HepG2 (cell line): ENCODE results near the gene CHD2. TPM values are rescaled to one million over a fixed set of nuclear protein-coding genes. Genes with fewer than 3 reads are reported as not detected.
A peak's percentile ranks its signal among the peaks of the same experiment; 100 is the strongest.

Experiments
- ATAC-seq: fragments of 200-7000 bp; cut with Tn5 transposase; 3 replicates; pipeline ENCODE4 v1.9.1; 2020; ENCODE audit warnings: mild to moderate bottlenecking, moderate library complexity
- BruUV-seq: library from RNA; stranded (reverse); fragments of 400-500 nt; replicated peaks from 2 replicates; lab custom pipeline; 2021; lab: Mats Ljungman, UMichigan
- CTCF ChIA-PET: fragments of 300-600 bp; formaldehyde crosslinking; extraction: SDS; loops from one replicate; lab custom pipeline; 2021; ENCODE audit warnings: low total read pairs, inconsistent platforms, low intra/inter-chr PET ratio; lab: Yijun Ruan, JAX
- POLR2A ChIA-PET: fragments of 350-600 bp; sonication (Branson Sonifier 250); formaldehyde crosslinking; loops from one replicate; lab custom pipeline; 2020; ENCODE audit warnings: antibody characterized with exemption, inconsistent platforms; lab: Yijun Ruan, JAX
- DNase-seq: peaks from one replicate; pipeline ENCODE4 v3.0.0-alpha.2; 2015; ENCODE audit warnings: low spot score
- FAIRE-seq: peaks from 3 replicates; lab custom pipeline; 2011; peaks lifted over from hg19 to GRCh38; lab: Jason Lieb, UNC
- H2AFZ ChIP-seq: one replicate; pipeline ENCODE4 v1.6.1; 2011; ENCODE audit warnings: low read length, inconsistent platforms
- H3K27ac ChIP-seq: fragments of 300-600 bp; 3 replicates; pipeline ENCODE4 v1.8.0; 2011; ENCODE audit warnings: mixed run types, mild to moderate bottlenecking, mixed read lengths, low read length, inconsistent platforms; ENCODE audit not compliant: insufficient read depth; ENCODE audit errors: extremely low read length
- H3K27me3 ChIP-seq, 2 experiments: fragments of 200-600 bp in 1 of 2; 2 replicates in 1 of 2; 3 replicates in 1 of 2; pipeline versions ENCODE4 v1.6.0 to v1.8.0; 2011; ENCODE audit warnings: low read length in 2 of 2, mild to moderate bottlenecking in 2 of 2, moderate library complexity in 2 of 2, inconsistent platforms in 1 of 2; ENCODE audit not compliant: insufficient read depth in 2 of 2, control insufficient read depth in 1 of 2
- H3K36me3 ChIP-seq, 2 experiments: fragments of 200-600 bp in 1 of 2; replicated peaks in 1 of 2; 2 replicates in 1 of 2; 3 replicates in 1 of 2; pipeline versions ENCODE4 v1.5.1 to v1.8.0; 2011; ENCODE audit warnings: low read length in 2 of 2, inconsistent platforms in 1 of 2; ENCODE audit not compliant: insufficient read depth in 2 of 2, control insufficient read depth in 1 of 2
- H3K4me1 ChIP-seq: 2 replicates; pipeline ENCODE4 v1.5.1; 2012; ENCODE audit warnings: low read length, inconsistent platforms; ENCODE audit not compliant: insufficient read depth
- H3K4me2 ChIP-seq: 2 replicates; pipeline ENCODE4 v1.6.0; 2011; ENCODE audit warnings: low read depth, low read length, inconsistent platforms
- H3K4me3 ChIP-seq, 3 experiments: fragments of 200-600 bp in 1 of 3; sonication (generic), shearing (Covaris generic) in 1 of 3; replicated peaks in 1 of 3; 2 replicates each; pipeline ENCODE4 v1.5.1; 2011 to 2016; ENCODE audit warnings: low read length in 3 of 3, inconsistent platforms in 2 of 3, low read depth in 2 of 3, mild to moderate bottlenecking in 2 of 3, control low read depth in 1 of 3, mixed read lengths in 1 of 3; ENCODE audit not compliant: insufficient read depth in 1 of 3
- H3K79me2 ChIP-seq: one replicate; pipeline ENCODE4 v1.6.1; 2011; ENCODE audit warnings: low read length, inconsistent platforms; ENCODE audit not compliant: insufficient read depth
- H3K9ac ChIP-seq: 2 replicates; pipeline ENCODE4 v1.6.0; 2011; ENCODE audit warnings: mild to moderate bottlenecking, low read depth, low read length, inconsistent platforms; ENCODE audit not compliant: insufficient read depth
- H3K9me3 ChIP-seq: 2 replicates; pipeline ENCODE4 v1.5.1; 2012; ENCODE audit warnings: mild to moderate bottlenecking, low read length
- H4K20me1 ChIP-seq: 2 replicates; pipeline ENCODE4 v1.6.0; 2011; ENCODE audit warnings: inconsistent platforms, mild to moderate bottlenecking, low read length, moderate library complexity; ENCODE audit not compliant: insufficient read depth
- HOXA5 ChIP-seq: sonication (generic); formaldehyde crosslinking; IDR thresholded peaks from 2 replicates; pipeline ENCODE4 v1.4.0; 2020; ENCODE audit warnings: missing genetic modification reagents
- KMT2B ChIP-seq: IDR thresholded peaks from 2 replicates; pipeline ENCODE4 v1.6.1; 2016; ENCODE audit warnings: missing genetic modification reagents, missing compliant biosample characterization
- NFIC ChIP-seq: IDR thresholded peaks from 2 replicates; pipeline ENCODE4 v1.6.1; 2012; ENCODE audit warnings: mild to moderate bottlenecking, low read length, inconsistent platforms
- PLRG1 ChIP-seq: fragments of 450-650 bp; conservative IDR thresholded peaks from 2 replicates; pipeline ENCODE4 v1.6.1; 2016
- RBFOX2 ChIP-seq: fragments of 200-400 bp; formaldehyde crosslinking; IDR thresholded peaks from 2 replicates; pipeline ENCODE4 v1.6.1; 2017; ENCODE audit warnings: low read depth, mild to moderate bottlenecking, low read length
- ZNF674 ChIP-seq: sonication (generic); formaldehyde crosslinking; IDR thresholded peaks from 2 replicates; pipeline ENCODE4 v1.5.0; 2020; ENCODE audit warnings: low read depth, mild to moderate bottlenecking, missing genetic modification reagents
- ZNF772 ChIP-seq: sonication (generic); formaldehyde crosslinking; IDR thresholded peaks from 2 replicates; pipeline ENCODE4 v1.5.0; 2020; ENCODE audit warnings: mild to moderate bottlenecking, missing genetic modification reagents
- ZNF883 ChIP-seq: sonication (generic); formaldehyde crosslinking; IDR thresholded peaks from 2 replicates; pipeline ENCODE4 v1.5.1; 2020; ENCODE audit warnings: mild to moderate bottlenecking, missing genetic modification reagents; ENCODE audit errors: not compliant biosample characterization
- WGBS: methylation state at CpG from one replicate; pipeline ENCODE4 v1.1.6; 2017; ENCODE audit warnings: low lambda C conversion rate; 5-methylcytosine and 5-hydroxymethylcytosine counted together
- in situ Hi-C: cut with HindIII; loops from 2 replicates; pipeline ENCODE4 v1.10.0; 2017; ENCODE audit warnings: low pct_unique_long_range_greater_than_20kb; ENCODE audit not compliant: extremely low pct_ligation_motif_present
- intact Hi-C: fragments of 100-400 bp; cut with micrococcal nuclease; formaldehyde crosslinking; loops from one replicate; pipeline ENCODE4 v1.10.0; 2022; ENCODE audit not compliant: unreplicated experiment
- polyA plus RNA-seq, 8 experiments: library from polyadenylated mRNA; depleted of rRNA in 3 of 8; stranded (reverse) in 7 of 8; unstranded in 1 of 8; fragments of >200 nt; fragmentation: Illumina TruSeq in 4 of 8; extraction: Trizol in 4 of 8; gene quantifications; 2 replicates each; pipeline versions ENCODE4 v1.2.1 to v1.2.3, GENCODE V29; 2011 to 2016; ENCODE audit warnings: low read depth in 4 of 8, missing spikeins in 1 of 8, mixed read lengths in 1 of 8; ENCODE audit not compliant: insufficient read depth in 1 of 8
- total RNA-seq, 5 experiments: library from RNA; depleted of rRNA; stranded (reverse); fragments of >200 nt; fragmentation: Illumina TruSeq; extraction: Trizol; gene quantifications; 2 replicates each; pipeline ENCODE4 v1.2.3, GENCODE V29; 2016; ENCODE audit warnings: low read depth in 1 of 5
- TF ChIP-seq, protein P1 (sequence below): sonication (generic); formaldehyde crosslinking; IDR thresholded peaks from 2 replicates; pipeline ENCODE4 v1.4.0; 2020; ENCODE audit warnings: missing genetic modification reagents
- TF ChIP-seq, protein P2 (sequence below): sonication (generic); formaldehyde crosslinking; conservative IDR thresholded peaks from 2 replicates; pipeline ENCODE4 v1.8.0; 2022; ENCODE audit warnings: missing genetic modification reagents

CHD2 gene
- total and polyA plus RNA-seq, 2 of the 13 experiments (the other 11 are each of a cell fraction or from before 2014, with no cell fraction given), result 54.0 to 54.1 TPM

DNA sequence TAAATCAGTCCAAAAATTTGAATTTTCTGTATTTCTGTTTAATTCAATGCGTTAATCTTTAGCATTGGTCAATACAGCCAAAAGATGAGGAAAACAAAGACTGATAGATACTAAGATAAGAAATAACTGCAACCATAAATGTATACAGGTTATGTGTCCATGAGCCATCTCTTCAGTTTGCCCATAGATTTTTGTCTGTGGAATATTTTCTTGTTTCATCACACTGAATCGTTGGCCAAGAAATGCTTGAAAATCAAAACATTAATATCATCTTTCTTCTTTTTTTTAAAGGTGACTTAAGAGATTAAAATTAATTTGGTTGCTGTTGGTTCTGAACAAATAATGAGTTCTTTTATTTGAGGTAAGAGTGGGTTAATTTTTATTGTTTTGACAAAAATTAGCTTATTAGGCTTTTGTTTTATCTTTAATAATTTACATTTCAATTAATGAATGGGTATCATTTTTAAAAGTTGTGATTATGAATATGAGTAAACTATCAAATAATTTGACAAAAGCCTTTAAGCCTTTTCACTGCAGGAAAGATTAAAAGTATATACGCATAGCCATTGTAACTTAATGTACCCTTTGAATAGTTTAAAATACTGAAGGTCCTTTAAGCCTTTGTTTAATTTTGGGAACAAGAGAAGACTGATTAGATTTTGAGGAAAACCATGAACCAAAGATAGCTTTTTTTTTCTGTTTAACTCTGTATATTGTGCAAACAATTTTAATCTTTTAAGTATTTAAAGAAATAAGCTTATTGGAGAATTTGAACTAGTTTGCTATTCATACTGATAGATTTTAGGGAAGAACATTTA is 14.7 kb upstream of the CHD2 start:
- H3K4me1 ChIP-seq, result peaks cover 57% of the 10 kb centered on the region
- H3K27me3 ChIP-seq, result peaks cover 0 to 4% of the 10 kb centered on the region in 2 experiments; a peak in 1 of 5 replicates
- ATAC-seq (no peak), DNase-seq (no peak)
- intact Hi-C loops, result loop anchor here (2.0 kb wide), 1 partner anchor 15 kb away; the partner anchor contains the start of gene CHD2
- peaks cover 79% of the 10 kb centered on the region for H3K79me2 ChIP-seq
- peak overlapping the region; percentile 70 for H3K4me2 ChIP-seq
- H3K4me3 ChIP-seq, result peak overlapping the region; percentile 64 to 99 (median 92); a peak in 5 of 6 replicates
- no TSS peak for BruUV-seq
- TF ChIP-seq, protein P1, sequence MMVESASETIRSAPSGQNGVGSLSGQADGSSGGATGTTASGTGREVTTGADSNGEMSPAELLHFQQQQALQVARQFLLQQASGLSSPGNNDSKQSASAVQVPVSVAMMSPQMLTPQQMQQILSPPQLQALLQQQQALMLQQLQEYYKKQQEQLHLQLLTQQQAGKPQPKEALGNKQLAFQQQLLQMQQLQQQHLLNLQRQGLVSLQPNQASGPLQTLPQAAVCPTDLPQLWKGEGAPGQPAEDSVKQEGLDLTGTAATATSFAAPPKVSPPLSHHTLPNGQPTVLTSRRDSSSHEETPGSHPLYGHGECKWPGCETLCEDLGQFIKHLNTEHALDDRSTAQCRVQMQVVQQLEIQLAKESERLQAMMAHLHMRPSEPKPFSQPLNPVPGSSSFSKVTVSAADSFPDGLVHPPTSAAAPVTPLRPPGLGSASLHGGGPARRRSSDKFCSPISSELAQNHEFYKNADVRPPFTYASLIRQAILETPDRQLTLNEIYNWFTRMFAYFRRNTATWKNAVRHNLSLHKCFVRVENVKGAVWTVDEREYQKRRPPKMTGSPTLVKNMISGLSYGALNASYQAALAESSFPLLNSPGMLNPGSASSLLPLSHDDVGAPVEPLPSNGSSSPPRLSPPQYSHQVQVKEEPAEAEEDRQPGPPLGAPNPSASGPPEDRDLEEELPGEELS (CRISPR knock-in tag), result no peak
- TF ChIP-seq RBFOX2, result peak; percentile 29
- TF ChIP-seq, all 625 proteins: peak for 1
- CTCF ChIA-PET, result no interaction called here
- H3K9ac ChIP-seq, result peak overlapping the region; percentile 96
- POLR2A ChIA-PET, result interaction anchor here (0.9 to 6.6 kb wide), 6 partner anchors 17 to 81 kb away, joined by 3 to 211 read pairs (median 68); partner anchors contain the start of gene CHD2
- WGBS, result 14% methylated on average over 3 of the region's 3 CpGs
- in situ Hi-C loops, result no loop called here
- H3K27ac ChIP-seq, result peak overlapping the region; percentile 95
- H4K20me1 ChIP-seq, result peaks cover 46% of the 10 kb centered on the region
- H3K36me3 ChIP-seq, result peaks cover 4 to 24% of the 10 kb centered on the region in 2 experiments; a peak in 4 of 5 replicates
- H3K9me3 ChIP-seq, result no peaks in the 10 kb centered on the region
- H2AFZ ChIP-seq, result no peak overlapping the region
- no peak for FAIRE-seq

DNA sequence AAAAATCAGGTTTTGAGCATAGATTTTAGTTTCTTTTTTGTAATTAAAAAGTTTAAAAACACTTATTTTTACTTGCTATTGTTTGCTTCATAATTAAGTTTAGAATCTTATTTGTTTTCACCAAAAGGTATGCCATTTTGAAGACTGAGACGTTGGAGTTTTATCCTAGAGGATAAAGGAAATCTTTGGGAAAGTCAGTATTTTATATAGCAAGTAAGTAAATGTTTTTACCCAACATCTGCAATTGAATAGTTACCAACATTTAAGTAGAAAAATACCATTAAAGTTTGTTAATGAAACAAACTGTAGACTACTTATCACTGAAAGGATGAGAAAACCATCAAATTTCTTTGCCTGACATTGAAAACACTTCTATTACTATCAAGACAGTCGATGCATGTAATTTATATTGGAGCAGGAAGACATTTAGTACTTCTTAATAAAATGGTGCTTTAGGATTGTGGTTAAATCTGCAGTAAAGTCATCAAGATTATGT is 14.0 kb upstream of the CHD2 start:
- ChIA-PET CTCF (no interaction called here), POLR2A (interaction anchor here (5.8 to 6.6 kb wide), 2 partner anchors 16 to 76 kb away, joined by 184 to 211 read pairs; partner anchors contain the start of gene CHD2)
- intact Hi-C loops (no loop called here), in situ Hi-C loops (no loop called here)
- FAIRE-seq (no peak), ATAC-seq (no peak), DNase-seq (no peak)
- Histone ChIP-seq H3K4me2 (peak overlapping the region; percentile 70), H3K9me3 (no peaks in the 10 kb centered on the region), H3K4me3 (peak overlapping the region; percentile 64 to 99 (median 92); a peak in 4 of 6 replicates), H3K4me1 (peaks cover 57% of the 10 kb centered on the region), H2AFZ (no peak overlapping the region), H3K36me3 (peaks cover 4 to 29% of the 10 kb centered on the region in 2 experiments; a peak in 4 of 5 replicates), H3K27me3 (peaks cover 0 to 4% of the 10 kb centered on the region in 2 experiments; a peak in 1 of 5 replicates), H3K27ac (no peak overlapping the region), H3K9ac (peak overlapping the region; percentile 17), H3K79me2 (peaks cover 84% of the 10 kb centered on the region), H4K20me1 (peaks cover 46% of the 10 kb centered on the region)
- no TSS peak for BruUV-seq
- 44% methylated on average over 2 of the region's 2 CpGs for WGBS
- TF ChIP-seq, protein P2, sequence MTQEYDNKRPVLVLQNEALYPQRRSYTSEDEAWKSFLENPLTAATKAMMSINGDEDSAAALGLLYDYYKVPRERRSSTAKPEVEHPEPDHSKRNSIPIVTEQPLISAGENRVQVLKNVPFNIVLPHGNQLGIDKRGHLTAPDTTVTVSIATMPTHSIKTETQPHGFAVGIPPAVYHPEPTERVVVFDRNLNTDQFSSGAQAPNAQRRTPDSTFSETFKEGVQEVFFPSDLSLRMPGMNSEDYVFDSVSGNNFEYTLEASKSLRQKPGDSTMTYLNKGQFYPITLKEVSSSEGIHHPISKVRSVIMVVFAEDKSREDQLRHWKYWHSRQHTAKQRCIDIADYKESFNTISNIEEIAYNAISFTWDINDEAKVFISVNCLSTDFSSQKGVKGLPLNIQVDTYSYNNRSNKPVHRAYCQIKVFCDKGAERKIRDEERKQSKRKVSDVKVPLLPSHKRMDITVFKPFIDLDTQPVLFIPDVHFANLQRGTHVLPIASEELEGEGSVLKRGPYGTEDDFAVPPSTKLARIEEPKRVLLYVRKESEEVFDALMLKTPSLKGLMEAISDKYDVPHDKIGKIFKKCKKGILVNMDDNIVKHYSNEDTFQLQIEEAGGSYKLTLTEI (CRISPR knock-in tag), result no peak
- TF ChIP-seq ZNF674 (CRISPR knock-in tag) (no peak), PLRG1 (no peak), HOXA5 (CRISPR knock-in tag) (no peak), ZNF772 (CRISPR knock-in tag) (no peak), ZNF883 (no peak), KMT2B (no peak), NFIC (no peak)
